Activated CD4-positive, alpha-beta memory T cell treated with anti-CD3 and anti-CD28 coated beads, Interleukin-2, amount 10 ng/mL, durations not matched to agents 7 days and 5 days (primary cell): ENCODE results near the gene CENPS. TPM values are rescaled to one million over a fixed set of nuclear protein-coding genes. Genes with fewer than 3 reads are reported as not detected.

ENCODE experiments used
- CTCF ChIA-PET: fragments of 350-600 bp; sonication (Branson Sonifier 250); formaldehyde crosslinking; loops from one replicate; lab custom pipeline; 2021; ENCODE audit warnings: antibody characterized with exemption, inconsistent platforms; lab: Charles Lee
- POLR2A ChIA-PET: fragments of 350-600 bp; sonication (Branson Sonifier 250); formaldehyde crosslinking; loops from one replicate; lab custom pipeline; 2021; ENCODE audit warnings: antibody characterized with exemption; lab: Charles Lee
- DNase-seq: peaks from one replicate; pipeline ENCODE4 v3.0.0-alpha.2; 2020
- H3K27ac Mint-ChIP-seq: one replicate; pipeline ENCODE4 v1.8.0; 2021; ENCODE audit warnings: mild to moderate bottlenecking, mixed read lengths
- H3K27me3 Mint-ChIP-seq: one replicate; pipeline ENCODE4 v1.8.0; 2021; ENCODE audit warnings: mixed read lengths
- H3K36me3 Mint-ChIP-seq: one replicate; pipeline ENCODE4 v1.8.0; 2021; ENCODE audit warnings: low read depth, mixed read lengths
- H3K4me1 Mint-ChIP-seq: one replicate; pipeline ENCODE4 v1.8.0; 2021; ENCODE audit warnings: mixed read lengths
- H3K4me3 Mint-ChIP-seq: one replicate; pipeline ENCODE4 v1.8.0; 2021; ENCODE audit warnings: mild to moderate bottlenecking, mixed read lengths
- H3K9me3 Mint-ChIP-seq: one replicate; pipeline ENCODE4 v1.8.0; 2021; ENCODE audit warnings: mixed read lengths
- total RNA-seq, 2 experiments: library from RNA; stranded (reverse); gene quantifications; one replicate each; pipeline ENCODE4 v1.2.3, GENCODE V29; 2021

Gene CENPS
- total RNA-seq, 2 experiments from 2014 or later = 13.5 to 15.2 TPM

DNA sequence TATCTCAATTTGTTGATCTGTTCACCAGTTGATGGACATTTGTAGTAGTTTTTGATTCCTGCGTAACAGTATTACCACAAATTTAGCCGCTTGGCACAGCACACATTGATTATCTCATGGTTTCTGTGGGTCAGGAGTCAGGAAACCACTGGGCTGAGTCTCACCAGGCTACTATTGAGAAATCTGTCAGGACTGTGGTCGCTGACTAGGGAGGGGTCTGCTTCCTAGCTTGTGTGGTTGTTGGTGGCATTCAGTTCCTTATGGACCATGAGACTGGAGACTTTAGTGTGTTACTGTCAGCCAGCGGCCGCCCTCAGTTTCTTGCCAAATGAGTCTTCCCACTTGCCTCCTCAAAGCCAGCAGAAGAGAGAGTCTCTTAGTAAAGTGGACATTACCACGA is 54.3 kb downstream of the CENPS start:
- CTCF ChIA-PET = interaction anchor here (0.7 to 2.1 kb wide), 2 partner anchors 10 to 528 kb away, joined by 4 to 21 read pairs; no protein-coding TSS in a partner anchor
- peaks cover 3% of the 10 kb centered on the region for H3K4me1 Mint-ChIP-seq
- POLR2A ChIA-PET = interaction anchor here (2.3 kb wide), 1 partner anchor 10 kb away, joined by 9 read pairs; no protein-coding TSS in a partner anchor
- H3K36me3 Mint-ChIP-seq = peaks cover 7% of the 10 kb centered on the region
- no peak overlapping the region for H3K27ac Mint-ChIP-seq
- no peaks in the 10 kb centered on the region for H3K9me3 Mint-ChIP-seq
- no peak for DNase-seq
- H3K4me3 Mint-ChIP-seq = no peak overlapping the region
- H3K27me3 Mint-ChIP-seq = no peaks in the 10 kb centered on the region

DNA sequence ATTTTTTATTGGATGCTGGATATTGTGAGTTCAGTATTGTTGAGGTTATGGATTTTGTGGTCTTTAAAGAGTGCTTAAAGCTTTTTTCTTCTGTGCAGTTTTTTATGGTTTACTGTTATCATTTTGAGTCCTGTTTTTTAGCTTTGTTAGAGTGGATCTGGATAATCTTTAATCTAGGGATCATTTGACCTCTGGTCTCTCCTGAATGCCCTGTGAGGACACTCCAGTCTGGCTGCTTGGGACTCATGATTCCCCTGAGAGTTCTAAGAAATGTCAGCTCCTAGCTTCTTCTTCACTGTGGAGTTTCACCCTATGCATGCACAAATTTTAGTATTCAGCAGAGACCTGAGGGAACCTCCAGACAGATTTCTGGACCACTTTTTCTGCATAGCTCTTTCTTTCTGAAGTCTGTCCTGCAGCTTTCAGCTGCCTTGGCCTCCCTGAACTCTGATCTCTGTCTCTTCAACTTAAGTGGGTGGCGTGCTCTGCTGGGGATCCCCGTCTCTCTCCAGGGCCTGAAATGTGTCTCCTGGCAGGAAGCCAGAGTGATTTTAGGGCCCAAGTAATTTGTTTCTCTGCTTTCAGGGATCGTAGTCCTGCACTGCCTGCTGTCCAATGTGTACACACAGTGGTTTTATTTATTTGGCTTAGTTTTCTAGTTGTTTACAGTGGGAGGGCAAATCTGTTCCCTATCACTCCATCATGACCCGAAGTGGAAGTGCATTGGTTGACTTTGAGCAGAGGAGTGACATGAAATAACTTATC is 59.2 kb downstream of the CENPS start:
- CTCF ChIA-PET = interaction anchor here (0.6 to 1.0 kb wide), 2 partner anchors 52 to 272 kb away, joined by 3 to 5 read pairs; no protein-coding TSS in a partner anchor

DNA sequence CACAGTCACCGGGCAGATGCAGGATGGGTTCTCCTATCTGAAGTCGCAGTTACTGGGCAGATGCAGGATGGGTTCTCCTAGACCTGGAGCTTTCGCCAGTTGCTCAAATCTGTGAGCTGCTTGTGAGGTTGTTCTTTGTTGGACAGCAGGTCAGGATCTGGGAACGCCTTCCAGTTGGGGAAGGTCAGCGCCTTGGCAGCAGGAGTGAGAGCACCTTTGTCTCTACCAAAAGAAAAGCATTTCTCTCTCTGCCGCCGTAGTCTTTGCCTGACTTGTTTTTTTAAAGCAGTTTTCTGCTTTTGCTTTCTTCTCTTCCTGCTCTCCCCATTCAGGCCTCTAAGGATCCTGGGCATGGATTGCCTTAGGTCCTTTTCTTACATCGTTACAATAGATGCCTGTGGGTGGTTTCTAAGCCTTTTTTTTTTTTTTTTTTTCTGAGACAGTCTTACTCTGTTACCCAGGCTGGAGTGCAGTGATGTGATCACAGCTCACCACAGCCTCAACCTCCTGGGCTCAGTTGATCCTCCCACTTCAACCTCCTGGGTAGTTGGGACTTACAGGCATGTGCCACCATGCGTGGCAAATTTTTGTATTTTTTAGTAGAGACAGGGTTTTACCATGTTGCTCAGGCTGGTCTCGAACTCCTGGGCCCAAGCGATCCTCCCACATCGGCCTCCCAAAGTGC is 60.2 kb downstream of the CENPS start:
- DNase-seq = no peak
- Mint-ChIP-seq H3K36me3 (peaks cover 5% of the 10 kb centered on the region), H3K4me1 (peaks cover 21% of the 10 kb centered on the region), H3K27ac (no peak overlapping the region), H3K4me3 (no peak overlapping the region), H3K9me3 (no peaks in the 10 kb centered on the region), H3K27me3 (no peaks in the 10 kb centered on the region)
- ChIA-PET CTCF (interaction anchor here (0.7 to 5.3 kb wide), 3 partner anchors 48 to 400 kb away, joined by 3 to 106 read pairs (median 3); partner anchors contain the start of gene CENPS), POLR2A (interaction anchor here (1.0 kb wide), 1 partner anchor 60 kb away, joined by 3 read pairs; the partner anchor contains the start of gene CENPS)

More for the DNA sequence above, 59.2 kb downstream of the CENPS start:
- POLR2A ChIA-PET = interaction anchor here (0.9 to 1.0 kb wide), 2 partner anchors 59 to 60 kb away, joined by 3 to 4 read pairs; partner anchors contain the start of gene CENPS
- H3K36me3 Mint-ChIP-seq = peaks cover 9% of the 10 kb centered on the region
- DNase-seq = no peak
- H3K27me3 Mint-ChIP-seq = no peaks in the 10 kb centered on the region
- H3K4me3 Mint-ChIP-seq = no peak overlapping the region
- H3K27ac Mint-ChIP-seq = no peak overlapping the region
- H3K9me3 Mint-ChIP-seq = no peaks in the 10 kb centered on the region
- peaks cover 12% of the 10 kb centered on the region for H3K4me1 Mint-ChIP-seq

Other genes with a start within 250 kb of the CENPS start
- 10 to 100 TPM; 22.5 to 22.7 TPM for gene KIF1B, start 219.9 kb upstream of the CENPS start, total RNA-seq
- gene PGD, start 31.4 kb upstream of the CENPS start, total RNA-seq = 10 to 100 TPM; 80.8 to 84.3 TPM
- gene CORT, start 19.6 kb downstream of the CENPS start, total RNA-seq = under 1 TPM in 1 of 2 experiments, not detected in 1; 0.50 TPM
- gene DFFA, start 42.1 kb downstream of the CENPS start, total RNA-seq = 10 to 100 TPM; 23.5 to 24.2 TPM
- gene PEX14, start 44.5 kb downstream of the CENPS start, total RNA-seq = 10 to 100 TPM; 18.9 to 20.1 TPM